RWPE1 (cell line): ENCODE results near the gene ESYT2.

ENCODE experiments used
- CTCF ChIA-PET: fragments of 350-600 bp; sonication (Branson Sonifier 250); formaldehyde crosslinking; extraction: SDS; loops from one replicate; lab custom pipeline; 2021; lab: Yijun Ruan, JAX
- POLR2A ChIA-PET: fragments of 400-600 bp; formaldehyde crosslinking; extraction: SDS; loops from one replicate; lab custom pipeline; 2020; ENCODE audit warnings: antibody characterized with exemption; ENCODE audit not compliant: low non-redundant PET; lab: Yijun Ruan, JAX
- DNase-seq: peaks from one replicate; pipeline ENCODE4 v3.0.0; 2012; ENCODE audit warnings: low spot score
- H3K27ac ChIP-seq: fragments of 450-650 bp; 2 replicates; pipeline ENCODE4 v1.5.1; 2017
- CTCF ChIP-seq: fragments of 450-650 bp; conservative IDR thresholded peaks from 2 replicates; pipeline ENCODE4 v1.5.1; 2017; ENCODE audit warnings: low read depth, mild to moderate bottlenecking

The ESYT2 gene

DNA sequence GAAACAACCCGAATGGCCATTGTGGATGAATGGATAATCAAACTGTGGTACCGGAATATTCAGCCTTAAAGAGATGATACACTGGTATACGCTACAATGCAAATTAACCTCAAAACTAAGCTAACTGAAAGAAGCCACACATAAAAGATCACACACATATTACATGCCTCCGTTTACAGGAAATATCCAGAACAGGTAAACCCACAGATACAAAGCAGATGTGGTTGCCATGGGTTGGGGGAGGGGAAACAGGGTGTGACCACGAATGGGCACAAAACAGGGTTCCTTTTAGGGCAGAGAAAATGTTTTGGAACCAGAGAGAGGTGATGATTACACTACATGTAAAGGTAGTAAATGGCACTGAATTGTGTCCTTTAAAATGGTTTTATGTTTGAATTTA lies 16.6 kb downstream of the ESYT2 start:
- H3K27ac ChIP-seq, result no peak overlapping the region
- TF ChIP-seq CTCF, result no peak
- POLR2A ChIA-PET, result no interaction called here
- no peak for DNase-seq
- CTCF ChIA-PET, result interaction anchor here (0.9 kb wide), 1 partner anchor 73 kb away, joined by 3 read pairs; no protein-coding TSS in a partner anchor

DNA sequence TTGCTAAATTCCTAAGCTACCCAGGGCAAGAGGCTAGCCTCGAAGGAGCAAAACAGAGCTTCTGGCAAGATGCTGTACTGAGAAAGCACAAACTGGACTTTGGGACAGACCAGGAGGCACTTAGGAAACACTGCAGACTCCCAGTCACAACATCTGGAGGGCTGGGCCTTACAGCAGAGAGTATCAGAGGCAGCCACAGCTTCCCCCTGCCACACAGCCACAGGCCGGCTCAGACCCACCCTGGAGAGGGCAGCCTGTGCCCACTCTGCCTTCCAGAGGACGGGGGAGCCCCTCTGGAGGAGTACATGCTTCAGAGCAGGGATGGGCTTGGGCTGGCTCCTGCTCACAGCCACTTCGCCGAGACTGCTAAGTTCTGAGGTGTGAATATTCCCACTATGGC lies 17.4 kb downstream of the ESYT2 start:
- H3K27ac ChIP-seq, result peak overlapping the region; percentile 91
- ChIA-PET POLR2A (no interaction called here), CTCF (no interaction called here)
- TF ChIP-seq CTCF, result no peak
- DNase-seq, result no peak

DNA sequence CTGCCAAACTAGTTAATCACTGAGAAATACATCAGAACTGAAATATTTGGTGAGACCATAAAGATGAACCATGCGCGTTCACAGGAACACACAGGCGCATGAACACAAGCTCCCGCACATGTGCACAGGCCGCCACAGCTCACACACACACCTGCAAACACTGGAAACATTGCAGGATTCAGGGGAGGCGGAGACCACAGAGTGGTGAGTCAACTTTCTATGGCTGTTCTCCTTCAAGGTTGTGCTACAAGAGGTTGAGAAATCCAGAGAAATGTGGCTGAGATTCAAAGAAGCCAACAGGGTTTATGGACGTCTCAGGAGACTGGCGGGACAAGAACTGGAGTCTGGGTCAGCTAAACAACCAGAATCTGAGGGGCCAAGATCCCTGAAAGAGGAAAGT lies 17.8 kb downstream of the ESYT2 start:
- CTCF ChIA-PET, result no interaction called here
- peak overlapping the region; percentile 91 for H3K27ac ChIP-seq
- DNase-seq, result no peak
- TF ChIP-seq CTCF, result no peak
- POLR2A ChIA-PET, result no interaction called here

- CTCF ChIA-PET, result no interaction called here
- DNase-seq, result no peak
- TF ChIP-seq CTCF, result no peak
- POLR2A ChIA-PET, result no interaction called here
- H3K27ac ChIP-seq, result peak overlapping the region; percentile 91
Observed at GRCh38 chr7:158810846-158811245, 18.5 kb downstream of the ESYT2 start.

GRCh38 chr7:158809596-158809995 lies 19.7 kb downstream of the ESYT2 start:
- CTCF ChIA-PET, result no interaction called here
- H3K27ac ChIP-seq, result no peak overlapping the region
- DNase-seq, result no peak
- POLR2A ChIA-PET, result no interaction called here
- TF ChIP-seq CTCF, result no peak

GRCh38 chr7:158808126-158808525 lies 21.2 kb downstream of the ESYT2 start:
- CTCF ChIA-PET, result no interaction called here
- TF ChIP-seq CTCF, result no peak

GRCh38 chr7:158805937-158806336 lies 23.4 kb downstream of the ESYT2 start:
- H3K27ac ChIP-seq, result 0 out of 2 replicates have a peak overlapping the region, but pooled peaks have one; percentile 36
- ChIA-PET POLR2A (no interaction called here), CTCF (no interaction called here)
- DNase-seq, result no peak
- TF ChIP-seq CTCF, result no peak

More at GRCh38 chr7:158808126-158808525, 21.2 kb downstream of the ESYT2 start:
- POLR2A ChIA-PET, result no interaction called here
- no peak for DNase-seq
- peak overlapping the region; percentile 42 for H3K27ac ChIP-seq
